ENCODE data around the gene MAST4.
A peak's percentile ranks its signal among the peaks of the same experiment; 100 is the strongest.

The MAST4 gene

DNA sequence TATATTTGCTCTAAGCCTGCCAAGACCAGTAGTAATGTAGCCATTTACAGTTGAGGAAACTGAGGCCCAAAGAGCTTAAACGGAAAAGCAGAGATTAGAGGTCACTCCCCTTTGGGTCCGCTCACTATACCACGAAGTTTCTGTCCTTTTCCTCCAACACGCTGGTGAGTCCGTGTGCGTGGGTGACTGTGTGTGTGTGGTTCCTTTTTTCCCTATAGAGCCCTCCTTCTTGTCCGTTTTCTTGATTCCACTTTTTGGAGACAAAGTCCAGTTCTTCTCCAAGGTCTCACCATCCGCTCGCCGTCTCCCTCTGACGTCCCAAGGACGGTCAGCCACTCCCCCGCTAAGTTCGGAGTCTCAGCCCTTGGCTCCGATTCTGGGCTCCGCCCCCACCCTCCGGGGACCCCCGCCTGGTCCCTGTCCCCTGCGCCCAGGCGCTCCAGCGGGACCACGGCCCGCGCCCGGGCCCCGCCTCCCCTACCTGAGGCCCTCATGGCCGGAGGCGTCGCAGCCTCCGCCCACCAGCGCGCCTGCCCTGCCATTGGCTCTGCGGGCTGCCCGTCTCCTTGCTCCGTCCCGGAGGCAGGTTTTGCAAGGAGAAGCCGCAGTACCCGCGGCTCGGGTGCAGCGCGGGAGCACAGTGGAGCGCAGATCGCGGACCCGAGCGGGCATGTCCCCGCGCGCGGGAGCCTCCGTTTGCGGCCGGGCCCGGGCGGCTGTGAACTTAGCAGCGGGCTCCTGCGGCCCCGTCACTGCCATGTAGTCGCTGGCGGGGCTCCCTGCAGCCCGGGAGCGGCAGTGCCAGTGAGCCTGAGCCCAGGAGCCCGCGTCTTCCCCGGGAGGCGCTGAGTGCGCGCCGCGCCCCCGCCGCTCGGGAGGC lies at the start of gene MAST4:
Gene MAST4, plus strand, starts transcription at position 638 of the 880 bp plus-strand sequence. CDS start 263 bp downstream, outside the sequence.
- peak; percentile 60 to 76 for DNase-seq

DNA sequence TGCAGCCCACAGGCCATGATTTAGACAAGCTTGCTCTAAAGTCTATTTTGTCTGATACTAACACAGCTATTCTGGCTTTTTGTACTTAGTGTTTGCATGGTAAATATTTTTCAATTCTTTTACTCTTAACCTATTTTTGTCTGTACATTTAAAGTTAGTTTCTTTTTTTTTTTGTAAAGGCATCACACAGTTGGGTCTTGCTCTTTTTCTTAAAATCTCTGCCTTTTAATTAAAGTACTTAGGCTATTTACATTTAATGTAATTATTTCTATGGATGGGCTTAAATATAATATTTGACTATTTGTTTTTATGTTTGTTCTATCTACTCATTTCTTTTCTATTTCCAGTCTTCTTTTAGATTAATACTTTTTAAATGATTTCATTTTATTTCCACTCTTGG lies 49.7 kb upstream of the MAST4 start:
- no peak for DNase-seq

DNA sequence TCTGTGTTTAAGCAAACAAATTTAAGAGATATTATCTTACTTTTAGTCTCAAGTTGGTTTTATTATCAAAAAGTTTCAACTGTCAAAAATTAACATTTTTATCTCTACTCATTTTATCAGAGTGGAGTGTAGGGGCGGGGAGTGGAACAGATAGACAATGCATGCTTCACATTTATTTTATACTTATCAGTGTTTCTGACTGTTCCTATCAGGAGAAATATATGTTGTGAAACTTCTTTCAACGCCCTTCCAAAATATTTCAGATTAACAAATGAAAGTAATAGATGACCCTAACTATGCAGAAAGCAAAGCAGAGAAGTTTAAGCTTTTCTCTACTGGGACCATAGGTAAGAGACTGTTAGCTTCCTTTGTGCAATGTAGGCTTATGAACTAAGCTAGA lies 44.9 kb upstream of the MAST4 start:
- DNase-seq = no peak

DNA sequence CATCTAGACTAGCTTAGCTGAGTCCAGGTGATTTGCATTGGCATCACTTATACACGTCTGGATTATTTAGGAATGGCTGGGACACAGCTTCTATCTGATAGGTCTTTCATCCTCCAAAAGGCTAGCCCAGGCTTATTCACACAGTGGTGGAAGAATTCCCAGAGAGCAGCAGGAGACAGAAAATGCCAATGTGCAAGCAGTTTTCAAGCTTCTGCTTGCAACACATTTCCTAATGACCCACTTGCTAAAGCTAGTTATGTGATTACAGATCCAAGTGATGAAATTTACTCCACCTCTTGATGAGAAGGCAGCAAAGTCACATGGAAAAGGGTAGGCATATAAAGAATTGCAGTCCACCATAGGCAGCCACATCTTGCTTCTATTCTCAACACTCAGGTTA lies 44.2 kb upstream of the MAST4 start:
- DNase-seq = no peak

DNA sequence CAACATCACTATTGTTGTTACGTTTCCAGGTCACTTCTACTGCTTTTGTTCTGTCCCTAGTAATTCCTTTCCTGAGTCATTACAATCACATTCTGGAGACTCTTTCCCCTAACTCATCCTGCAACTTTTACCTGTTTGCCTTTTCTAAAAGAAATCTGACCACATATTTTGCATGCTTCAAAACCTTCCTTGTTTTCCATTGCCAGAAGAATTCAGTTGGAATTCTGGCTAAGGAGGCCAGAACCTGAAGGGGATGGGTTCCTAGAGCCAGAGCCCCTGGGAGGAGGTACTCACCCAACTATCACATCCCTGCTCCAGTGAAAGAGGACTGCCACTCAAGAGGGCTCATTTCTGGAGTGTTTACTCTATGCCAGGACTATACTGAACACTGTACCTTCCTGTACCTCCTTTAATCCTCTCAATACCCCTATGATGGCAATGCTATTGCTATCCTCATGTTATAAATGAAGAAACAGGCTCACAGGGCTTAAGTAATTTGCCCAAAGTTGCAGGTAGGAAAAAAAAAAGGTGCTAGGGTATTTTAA lies 42.8 kb upstream of the MAST4 start:
- no peak for DNase-seq

- DNase-seq = no peak
These were observed 42.1 kb upstream of the MAST4 start for GRCh38 chr5:66553916-66554575.

GRCh38 chr5:66554884-66555283 lies 41.3 kb upstream of the MAST4 start:
- no peak for DNase-seq

DNA sequence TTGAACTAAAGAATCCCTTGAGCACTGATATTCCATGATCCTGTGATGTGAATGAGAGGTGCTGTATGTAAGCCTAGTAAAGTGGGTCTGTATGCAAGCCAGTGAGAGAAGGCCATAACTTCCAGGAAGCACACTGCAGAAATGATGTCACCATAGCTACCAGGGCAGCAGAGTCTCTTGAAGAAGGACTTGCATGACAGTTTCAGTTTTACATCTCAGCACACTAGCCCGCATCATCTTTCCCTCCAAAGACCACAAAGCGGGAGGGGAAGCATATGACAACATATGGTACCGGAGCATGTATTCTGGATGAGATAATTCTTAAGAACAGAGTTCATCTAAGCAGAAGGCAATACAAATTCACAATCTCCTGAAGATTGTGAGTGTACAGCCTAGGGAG lies 37.6 kb upstream of the MAST4 start:
- no peak for DNase-seq

DNA sequence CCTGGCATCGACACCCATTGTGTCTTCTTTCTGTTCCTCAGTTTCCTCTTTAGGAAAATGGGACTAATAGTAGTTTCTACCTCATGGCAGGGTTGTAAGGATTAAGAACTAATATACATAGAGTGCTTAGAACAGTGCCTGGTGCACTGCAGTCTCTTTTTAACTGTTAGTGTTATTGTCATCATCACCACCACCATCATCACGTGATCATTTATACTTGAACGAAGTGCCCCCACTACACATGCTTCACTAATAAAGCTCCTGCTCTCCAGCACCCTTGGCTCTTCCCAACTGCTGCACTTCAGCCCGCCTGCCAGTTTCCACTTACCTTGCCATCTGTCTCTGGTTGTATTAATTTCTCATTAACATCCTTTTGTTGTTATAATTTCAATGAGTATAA lies 35.8 kb upstream of the MAST4 start:
- DNase-seq = no peak

DNA sequence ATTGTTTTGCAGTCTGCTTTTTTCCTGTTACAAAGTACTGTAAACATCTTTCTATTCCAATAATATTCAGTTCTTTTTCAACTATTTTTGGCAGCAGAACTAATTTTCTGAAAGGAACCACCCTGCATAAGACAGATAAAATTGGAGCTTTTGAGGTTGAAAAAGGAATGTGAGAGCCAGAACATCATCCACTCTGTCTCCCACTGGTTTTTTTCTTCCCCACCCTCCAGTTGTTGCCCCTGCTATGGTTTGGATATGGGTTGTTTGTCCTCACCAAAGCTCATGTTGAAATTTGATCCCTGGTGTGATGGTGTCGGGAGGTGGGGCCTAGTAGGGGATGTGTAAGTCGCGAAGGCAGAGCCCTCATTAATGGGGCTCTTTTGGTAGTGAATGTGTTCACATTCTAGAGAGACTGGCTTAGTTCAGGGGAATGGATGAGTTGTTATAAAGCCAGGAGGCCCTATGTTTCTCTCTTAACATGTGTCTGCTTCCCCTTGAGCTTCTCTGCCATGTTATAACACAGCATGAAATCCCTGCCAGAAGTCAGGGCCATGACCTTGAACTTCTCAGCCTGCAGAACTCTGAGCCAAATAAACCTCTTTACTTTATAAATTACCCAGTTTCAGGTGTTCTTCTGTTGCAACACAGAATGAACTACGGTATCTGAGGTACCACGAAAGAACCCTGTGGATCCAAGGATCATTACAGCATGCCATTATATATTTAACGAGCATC lies 34.8 kb upstream of the MAST4 start:
- no peak for DNase-seq

GRCh38 chr5:66565878-66566277 lies 30.3 kb upstream of the MAST4 start:
- DNase-seq = no peak

- no peak for DNase-seq
These were observed 28.7 kb upstream of the MAST4 start for GRCh38 chr5:66567474-66567873.

- no peak for DNase-seq
These were observed 26.0 kb upstream of the MAST4 start for GRCh38 chr5:66570201-66570600.

GRCh38 chr5:66573733-66574132 lies 22.5 kb upstream of the MAST4 start:
- no peak for DNase-seq

DNA sequence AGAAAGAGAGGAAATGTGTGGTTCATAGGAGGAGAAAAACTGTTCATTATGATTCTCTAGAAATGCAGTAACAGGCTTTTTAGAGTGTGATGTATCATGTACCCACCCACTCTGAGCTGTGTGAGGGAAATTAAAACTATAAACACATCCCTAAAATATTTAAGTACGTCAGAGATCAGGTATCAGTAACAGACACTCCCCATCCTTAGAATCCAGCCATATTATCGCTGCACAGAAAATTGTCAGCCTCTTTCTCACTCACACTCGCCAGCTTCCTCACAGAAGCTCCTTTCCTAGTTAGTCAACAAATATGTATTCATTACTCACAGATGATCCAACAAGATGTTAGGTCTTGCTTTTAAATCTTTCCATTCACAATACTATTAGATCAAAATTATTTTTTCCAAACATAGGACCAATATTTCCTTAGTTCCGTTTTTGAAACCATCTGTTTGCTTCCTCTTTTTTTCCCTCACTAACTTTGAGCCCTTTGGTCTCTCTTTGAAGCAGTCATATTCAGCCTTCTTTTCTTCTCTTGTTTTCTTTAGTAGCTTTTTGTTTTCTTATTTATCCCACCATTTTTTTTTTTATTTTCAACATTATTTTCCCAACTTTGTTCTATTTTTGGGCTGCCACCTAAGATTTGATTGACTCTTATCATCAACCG lies 13.6 kb upstream of the MAST4 start:
- DNase-seq = no peak

DNA sequence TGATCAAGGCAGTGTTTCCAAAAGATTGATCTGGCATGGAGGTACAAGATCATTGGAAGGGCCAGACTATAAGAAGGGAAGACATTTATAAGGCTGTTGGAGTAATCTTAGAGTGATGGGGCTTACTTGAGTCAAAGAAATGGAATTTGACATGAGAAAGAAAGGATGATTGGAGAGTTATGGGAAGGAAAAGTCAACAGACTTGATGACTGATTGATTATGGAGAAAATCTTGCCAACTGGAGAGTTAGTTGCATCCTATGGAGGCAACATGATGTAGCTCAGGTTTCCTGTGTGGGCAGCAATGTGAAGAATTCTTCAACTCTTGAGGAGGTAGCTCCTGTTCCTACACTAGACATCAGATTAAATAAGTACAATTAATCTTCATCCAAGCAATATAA lies 10.9 kb upstream of the MAST4 start:
- DNase-seq = no peak

GRCh38 chr5:66587771-66588170 lies 8.4 kb upstream of the MAST4 start:
- DNase-seq = no peak

DNA sequence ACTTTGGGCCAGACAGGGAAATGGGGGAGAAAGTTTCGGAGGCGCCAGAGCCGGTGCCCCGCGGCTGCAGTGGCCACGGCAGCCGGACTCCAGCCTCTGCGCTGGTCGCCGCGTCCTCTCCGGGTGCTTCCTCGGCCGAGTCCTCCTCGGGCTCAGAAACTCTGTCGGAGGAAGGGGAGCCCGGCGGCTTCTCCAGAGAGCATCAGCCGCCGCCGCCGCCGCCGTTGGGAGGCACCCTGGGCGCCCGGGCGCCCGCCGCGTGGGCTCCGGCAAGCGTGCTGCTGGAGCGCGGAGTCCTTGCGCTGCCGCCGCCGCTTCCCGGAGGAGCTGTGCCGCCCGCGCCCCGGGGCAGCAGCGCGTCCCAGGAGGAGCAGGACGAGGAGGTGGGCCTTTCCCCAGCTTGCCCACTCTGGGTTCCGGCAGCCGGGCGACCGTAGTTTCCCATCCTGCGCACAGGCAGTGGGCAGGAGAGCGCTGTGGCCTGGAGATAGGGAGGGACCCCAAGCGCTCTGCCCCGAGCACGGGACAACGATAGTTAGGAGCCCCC lies 516 bp downstream of the MAST4 start:
- no peak for DNase-seq

GRCh38 chr5:66597183-66597757 lies 1.1 kb downstream of the MAST4 start:
- no peak for DNase-seq

DNA sequence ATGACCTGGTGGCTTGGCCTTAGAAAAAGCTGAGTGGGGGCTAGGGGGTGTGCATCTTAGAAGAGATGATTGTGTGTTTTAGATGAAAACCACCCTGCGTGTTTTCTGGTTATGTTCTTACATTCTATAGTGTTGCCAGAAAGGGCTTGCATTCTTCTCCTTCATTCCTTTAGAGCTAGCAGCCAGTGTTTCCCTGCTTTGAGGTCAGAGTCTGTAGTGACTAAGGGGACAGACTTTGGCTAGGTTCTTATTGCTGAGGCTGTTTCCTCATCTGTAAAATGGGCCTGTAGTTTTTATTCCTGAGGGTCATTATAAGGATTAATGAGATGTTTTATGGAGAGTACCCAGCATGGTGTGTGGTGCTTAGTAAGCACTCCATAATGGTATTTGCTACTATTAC lies 6.4 kb downstream of the MAST4 start:
- DNase-seq = no peak

DNA sequence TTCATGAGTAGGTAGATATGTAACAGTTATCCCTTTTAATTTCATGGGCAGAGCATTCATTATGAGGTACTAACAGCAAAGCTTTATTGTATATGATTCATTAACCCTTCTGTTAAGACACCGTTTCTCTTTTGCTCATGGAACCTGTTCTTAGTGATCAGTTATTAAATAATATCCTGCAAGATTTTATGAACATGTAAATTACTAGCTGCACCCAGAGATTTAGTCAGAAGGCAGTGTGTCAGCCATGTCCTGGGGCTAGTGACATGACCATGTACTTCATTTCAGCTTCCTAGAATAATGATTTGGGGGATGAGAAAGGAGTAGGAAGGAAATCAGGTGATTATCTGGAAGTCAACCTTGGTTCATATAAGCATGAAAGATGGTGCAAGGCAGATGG lies 7.0 kb downstream of the MAST4 start:
- DNase-seq = no peak

DNA sequence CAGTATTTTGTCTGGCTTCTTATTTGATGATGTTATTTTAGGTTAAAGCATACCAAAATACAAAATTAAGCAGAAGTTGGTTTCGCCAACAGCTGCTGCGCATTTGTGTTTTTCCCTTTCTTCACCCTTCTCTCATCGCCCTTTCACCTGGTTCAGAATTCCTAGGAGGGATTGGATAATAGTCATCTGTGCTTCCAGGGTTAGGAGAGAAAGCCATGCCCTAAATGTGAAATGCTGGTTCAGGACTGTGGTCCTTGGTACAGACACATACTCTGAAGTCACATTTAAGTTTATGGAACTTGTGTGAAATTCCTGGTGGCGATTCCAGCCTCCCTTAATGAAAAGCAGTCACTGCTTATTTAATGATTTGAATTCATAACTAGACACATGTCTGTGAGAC lies 7.7 kb downstream of the MAST4 start:
- DNase-seq = no peak
